NCI-H1092 treated with DMSO at 0.1 percent for 48 hours (cell line): ENCODE results near the gene LIPE.
A peak's percentile ranks its signal among the peaks of the same experiment; 100 is the strongest.

Experiments
- DNase-seq: peaks from one replicate; lab custom pipeline; 2025; lab: John Stamatoyannopoulos, UW

LIPE gene

DNA sequence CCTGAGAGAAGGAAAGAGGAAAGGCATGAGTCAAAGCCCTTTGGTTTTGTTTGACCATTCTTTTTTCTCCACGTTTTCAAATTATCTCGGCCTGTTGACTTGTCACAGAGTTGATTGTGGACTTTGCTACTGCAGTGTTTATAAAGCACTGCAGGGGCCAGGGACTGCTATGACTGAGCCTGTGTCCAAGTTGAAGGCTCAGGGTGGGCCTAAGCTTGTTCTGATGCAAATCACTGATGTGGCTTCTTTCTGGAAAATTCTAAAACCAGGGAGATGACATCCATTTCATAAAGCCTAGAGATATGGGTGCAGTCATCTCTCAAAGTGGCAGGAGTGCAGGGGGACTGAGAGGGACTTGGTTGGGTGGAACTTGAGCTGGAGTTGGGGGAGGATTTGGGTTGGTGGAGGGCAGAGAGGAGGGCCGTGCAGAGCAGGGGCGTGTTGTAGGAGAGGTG, 16.8 kb upstream of the LIPE start:
- DNase-seq = peak; percentile 25

- DNase-seq = no peak
These were observed 15.6 kb upstream of the LIPE start, which contains the start of gene CXCL17 for GRCh38 chr19:42442833-42443232. CXCL17 (minus strand) TSS chr19:42442946; CDS start chr19:42442832, 114 bp downstream.

DNA sequence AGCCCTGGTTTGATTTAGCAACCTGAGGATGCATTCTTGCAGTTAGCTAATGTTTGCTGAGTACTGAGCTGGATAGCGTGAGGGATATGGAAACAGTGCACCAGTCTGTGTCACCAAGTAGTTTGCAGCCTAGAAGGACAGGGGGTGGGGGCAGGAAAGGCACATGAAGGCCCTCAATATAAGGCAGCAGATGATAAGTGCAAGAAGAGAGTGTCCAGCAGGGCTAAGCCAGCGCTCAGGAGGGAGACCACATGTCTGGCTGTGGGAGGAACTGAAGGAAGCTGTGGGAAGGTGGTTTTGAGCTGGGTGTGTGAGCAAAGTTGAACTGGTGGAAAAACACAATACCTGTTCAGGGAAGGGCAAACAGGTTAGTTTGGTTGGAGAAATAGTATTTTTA, 13.9 kb upstream of the LIPE start:
- no peak for DNase-seq

DNA sequence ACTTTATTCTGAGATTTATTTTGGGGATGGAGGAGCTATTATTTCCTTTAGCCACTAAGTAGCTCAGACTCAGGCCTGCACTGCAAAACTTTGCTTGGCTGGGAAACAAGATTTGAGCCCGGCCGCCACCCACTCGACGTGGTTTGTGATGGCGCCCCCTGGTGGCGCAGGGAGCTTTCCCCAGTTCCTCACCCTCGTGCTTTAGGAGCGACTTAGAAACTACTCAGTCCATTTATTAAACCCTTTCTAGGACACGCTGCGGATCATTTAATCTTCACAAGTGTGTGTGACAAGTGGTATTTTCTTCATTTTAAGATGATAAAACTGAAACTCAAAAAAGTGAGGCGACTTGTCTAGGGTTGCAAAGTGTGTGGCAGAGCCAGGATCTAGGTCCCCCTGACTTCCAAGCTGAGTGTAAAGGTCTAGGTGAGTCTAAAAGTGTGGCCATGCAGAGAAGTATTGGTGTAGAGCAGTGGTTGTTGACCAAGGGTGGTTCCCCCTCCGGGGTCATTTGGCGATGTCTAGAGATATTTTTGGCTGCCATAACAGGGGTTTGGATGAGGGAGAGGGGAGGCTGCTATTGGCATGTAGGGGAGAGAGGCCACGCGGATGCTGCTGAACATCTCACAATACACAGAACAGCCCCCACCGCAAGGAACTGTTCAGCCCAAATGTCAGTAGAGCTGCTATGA, 13.3 kb upstream of the LIPE start:
- DNase-seq = peak; percentile 2

GRCh38 chr19:42436006-42436405, 8.8 kb upstream of the LIPE start:
- no peak for DNase-seq

- no peak for DNase-seq
These were observed 8.1 kb upstream of the LIPE start for GRCh38 chr19:42435316-42435715.

DNA sequence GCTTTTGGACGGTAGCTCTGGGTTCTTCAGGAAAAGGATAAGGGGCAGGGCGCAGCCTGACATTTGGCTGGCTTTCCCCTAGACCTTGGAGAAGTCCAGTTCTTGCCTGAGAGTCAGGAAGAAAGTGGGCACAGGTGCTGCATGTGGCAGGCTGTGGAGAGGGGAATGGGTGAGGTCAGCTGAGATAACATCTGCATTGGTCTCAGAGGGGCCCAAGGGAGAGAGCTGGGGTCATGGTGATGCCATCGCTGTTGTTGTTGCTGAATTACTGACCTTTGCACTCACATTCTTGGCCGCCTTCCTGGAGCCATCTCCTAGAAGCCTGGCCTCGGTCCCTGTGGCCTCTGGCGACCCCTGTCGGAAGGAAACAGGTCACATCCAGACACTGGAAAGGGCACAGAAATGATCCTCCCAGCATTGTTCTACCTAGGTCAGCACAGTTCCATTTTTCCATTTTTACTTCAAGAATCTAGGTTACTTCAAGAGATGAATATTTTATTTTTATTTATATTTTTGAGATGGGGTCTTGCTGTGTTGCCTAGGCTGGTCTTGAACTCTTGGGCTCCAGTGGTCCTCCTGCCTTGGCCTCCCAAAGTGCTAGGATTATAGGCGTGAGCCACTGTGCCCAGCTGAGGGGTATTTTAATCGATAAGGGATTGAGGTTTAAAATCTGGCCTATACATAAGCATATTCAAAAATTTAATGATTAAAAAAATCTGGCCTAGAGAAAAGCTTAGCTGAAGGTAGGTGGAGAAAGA, 6.5 kb upstream of the LIPE start:
- peak; percentile 50 for DNase-seq

DNA sequence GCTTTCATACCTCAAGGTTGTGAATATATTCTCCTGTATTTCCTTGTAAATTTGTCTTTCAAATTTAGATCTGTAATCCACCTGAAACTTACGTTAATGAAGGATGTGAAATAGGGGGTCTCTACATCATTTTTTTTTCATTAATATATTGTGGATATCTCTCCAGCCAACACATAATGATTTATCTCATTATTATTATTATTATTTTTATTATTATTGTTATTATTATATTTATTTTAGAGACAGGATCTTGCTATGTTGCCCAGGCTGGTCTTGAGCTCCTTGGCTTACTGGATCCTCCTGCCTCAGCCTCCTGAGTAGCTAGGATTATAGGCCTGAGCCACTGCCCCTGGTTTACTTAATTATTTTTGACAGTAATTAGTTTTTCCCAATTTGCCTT, 4.3 kb upstream of the LIPE start:
- DNase-seq = no peak

DNA sequence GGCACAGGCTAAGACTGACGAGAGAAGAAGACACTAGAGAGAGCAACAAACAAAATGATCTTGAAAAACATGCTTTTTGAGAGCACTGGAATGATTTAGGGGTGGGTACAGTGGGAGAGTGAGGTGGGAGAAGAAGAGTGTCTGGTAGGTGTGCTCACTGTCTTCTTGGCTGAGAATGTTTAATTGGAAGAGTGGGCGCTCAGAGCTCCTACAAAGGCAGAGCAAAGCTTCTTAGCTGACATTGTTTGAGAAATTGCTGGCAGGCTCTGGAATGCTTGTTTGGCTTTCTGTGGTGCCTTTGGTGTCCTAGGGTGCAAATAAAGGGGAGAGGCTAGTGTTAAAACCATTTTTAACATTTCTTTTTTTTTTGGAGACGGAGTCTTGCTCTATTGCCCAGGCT, 1.5 kb upstream of the LIPE start:
- DNase-seq = no peak

GRCh38 chr19:42426643-42427042, 545 bp downstream of the LIPE start:
- peak; percentile 3 for DNase-seq

DNA sequence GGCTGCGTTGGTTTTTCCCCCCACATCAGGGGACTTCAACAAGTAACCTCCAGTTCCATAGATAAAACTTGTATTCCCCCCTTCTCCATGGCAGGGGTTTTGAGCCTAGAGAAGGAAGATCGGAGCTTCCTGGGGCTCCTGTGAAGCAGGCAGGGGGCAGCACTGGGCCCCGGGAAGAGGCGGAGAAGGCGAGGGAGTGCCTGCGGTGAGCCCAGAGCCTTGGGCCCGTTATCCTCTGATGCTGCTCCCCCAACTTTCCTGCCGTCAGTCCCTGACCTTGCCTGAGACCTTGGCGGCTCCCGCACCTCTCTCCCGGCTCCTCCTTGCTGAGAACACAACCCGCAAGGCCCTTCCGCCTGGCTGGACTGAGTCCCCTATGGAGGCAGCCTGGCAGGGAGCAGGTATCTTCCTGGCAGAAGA, 2.5 kb downstream of the LIPE start:
- DNase-seq = no peak

DNA sequence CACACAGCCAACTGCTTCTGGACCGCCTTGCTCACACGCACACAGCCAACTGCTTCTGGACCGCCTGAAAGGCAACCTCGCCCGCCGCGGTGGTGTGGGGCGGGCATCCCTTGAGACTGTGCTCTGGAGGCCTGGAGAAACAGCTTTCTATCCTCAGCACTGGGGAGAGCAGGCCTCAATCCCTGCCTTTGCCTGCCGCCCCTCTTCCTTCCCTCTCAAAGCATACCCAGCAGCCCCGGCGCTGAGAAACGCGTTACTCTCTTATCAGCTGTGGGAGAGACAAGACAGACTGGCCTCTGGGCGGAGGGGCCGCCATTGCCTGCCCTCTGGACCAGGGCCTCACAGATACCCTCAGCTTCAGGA, 2.9 kb downstream of the LIPE start:
- no peak for DNase-seq

DNA sequence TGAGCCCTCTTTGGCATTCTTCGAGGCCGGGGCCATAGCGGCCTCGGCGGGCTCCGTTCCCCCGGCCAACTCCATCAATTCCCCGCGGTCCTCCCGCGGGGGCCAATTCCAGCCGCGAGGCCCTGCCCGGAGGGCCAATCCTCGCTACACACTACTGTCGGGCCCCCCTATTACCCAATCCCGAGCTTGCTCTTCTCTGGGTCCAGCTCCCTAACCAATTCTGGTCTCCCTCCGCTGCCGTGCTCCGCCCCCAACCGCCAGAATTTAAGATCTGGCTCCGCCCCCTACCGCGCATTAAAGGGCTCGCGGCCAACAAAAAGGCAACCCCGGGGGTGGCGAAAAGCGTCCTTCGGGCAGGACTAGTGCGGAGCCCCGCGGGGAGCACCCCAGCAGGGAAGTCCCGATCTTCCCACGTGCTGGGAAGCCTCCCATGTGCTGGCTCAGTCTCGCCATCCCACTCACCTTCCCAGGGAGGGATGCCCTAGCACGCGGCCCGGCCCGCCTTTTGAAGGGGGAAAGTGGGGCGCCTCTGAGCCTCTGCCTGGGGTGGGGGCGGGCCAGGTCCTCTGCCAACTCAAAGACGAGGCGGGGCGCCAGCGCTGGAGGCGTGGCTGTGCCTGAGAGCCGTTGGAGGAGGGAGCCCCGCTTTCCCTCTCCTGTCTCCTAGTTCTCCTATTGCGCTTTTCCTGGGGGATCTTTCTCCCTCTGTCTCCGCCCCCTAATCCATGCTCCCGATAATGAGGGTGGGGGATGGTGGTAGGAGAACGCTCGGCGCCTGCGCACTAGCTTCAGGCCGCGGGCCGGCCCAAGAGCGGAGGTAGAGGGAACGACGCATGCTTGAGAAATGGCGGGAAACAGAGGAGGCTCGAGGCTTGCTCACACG, 3.5 kb downstream of the LIPE start:
- peak; percentile 66 for DNase-seq

- DNase-seq = peak; percentile 30
These were observed 4.2 kb downstream of the LIPE start for GRCh38 chr19:42422901-42423461.

DNA sequence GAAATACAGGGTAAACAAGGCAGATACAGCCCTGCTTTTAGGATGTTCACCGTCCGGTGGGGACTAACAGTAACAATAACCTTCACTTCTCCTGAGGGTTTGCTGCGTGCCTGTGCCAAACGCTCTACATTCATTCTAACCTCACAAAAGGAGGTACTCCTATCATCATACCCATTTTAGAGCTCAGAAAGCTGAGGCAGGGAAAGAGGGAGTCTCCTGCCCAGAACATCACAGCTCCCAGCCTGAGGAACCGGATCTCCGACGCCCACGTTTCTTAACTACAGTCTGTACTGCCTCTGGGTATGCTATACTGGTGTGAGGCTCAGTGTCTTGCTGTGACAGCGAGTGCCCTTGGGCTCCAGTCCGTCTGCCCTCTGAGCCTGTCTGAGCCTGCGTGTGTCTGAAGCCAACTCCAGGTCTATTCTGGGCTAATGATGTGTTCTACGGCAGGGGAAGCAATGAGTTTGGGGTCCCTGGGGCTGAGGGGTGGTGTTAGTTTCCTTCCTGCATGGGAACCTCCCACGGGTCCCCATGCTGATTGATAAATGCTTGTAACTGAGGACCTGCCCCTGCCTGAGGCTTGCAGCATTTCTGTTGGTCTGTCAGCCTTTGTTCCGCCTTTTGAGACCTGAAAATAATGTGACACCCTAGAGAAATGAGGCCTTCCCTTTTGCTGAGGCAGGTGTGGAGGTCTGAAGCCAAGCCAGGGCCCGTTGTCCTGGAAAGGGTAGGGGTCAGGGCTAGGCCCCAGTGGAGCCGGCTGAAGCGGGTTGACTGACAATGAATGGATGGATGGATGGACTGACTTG, 4.9 kb downstream of the LIPE start:
- DNase-seq = no peak

- no peak for DNase-seq
These were observed 5.6 kb downstream of the LIPE start for GRCh38 chr19:42421591-42422031.

DNA sequence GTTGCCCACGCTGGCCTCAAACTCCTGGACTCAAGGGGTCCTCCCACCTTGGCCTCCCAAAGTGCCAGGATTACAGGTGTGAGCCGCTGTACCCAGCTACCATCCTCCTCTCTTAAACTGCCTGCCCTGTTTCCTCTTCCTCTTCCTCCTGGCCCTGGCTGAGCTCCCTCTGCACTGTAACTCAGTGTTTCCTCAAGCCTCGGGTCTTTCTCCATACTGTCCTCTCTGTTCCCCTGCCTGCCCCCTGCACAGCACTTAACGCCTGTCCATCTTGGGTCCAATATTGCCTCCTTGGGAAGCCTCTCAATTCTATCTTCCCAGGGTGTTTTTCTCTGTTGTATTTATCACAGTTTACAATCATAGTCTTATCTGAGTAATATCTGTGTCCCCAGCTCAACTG, 6.1 kb downstream of the LIPE start:
- no peak for DNase-seq

- no peak for DNase-seq
These were observed 7.1 kb downstream of the LIPE start for GRCh38 chr19:42420055-42420544.

GRCh38 chr19:42419309-42419708, 7.9 kb downstream of the LIPE start:
- DNase-seq = no peak

DNA sequence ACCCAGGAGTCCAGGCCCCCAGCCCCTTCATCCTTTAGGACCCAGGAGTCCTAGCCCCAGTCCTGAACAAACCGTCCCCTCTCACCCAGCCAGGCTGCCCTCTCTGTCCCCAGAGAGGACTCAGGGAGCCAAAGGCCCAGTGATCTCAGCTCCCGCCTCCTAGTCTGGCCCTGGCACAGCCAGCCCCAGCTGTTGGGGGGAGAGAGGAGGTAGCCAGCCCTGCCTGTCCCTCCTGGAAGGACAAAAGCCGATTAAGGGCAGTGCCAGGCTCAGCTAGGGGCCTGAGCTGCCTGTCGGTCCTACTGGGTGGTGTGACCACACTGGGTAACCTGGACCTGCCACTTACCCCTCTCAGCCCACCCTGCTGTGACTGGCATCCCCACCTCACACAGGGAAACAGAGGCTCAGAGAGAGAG, 14.5 kb downstream of the LIPE start:
- no peak for DNase-seq

GRCh38 chr19:42412227-42412626, 15.0 kb downstream of the LIPE start:
- no peak for DNase-seq
